22Rv1 (cell line): ENCODE measurements around the gene ZNF280D.
"Not testable (repeated sequence)": the region's sequence is repeated elsewhere in the genome, so short reads cannot be mapped to it uniquely, and the experiment has no call there.

Experiments
- H3K27ac ChIP-seq: fragments of 450-650 bp; 2 replicates; pipeline ENCODE4 v1.5.1; 2017
- ZFX ChIP-seq: fragments of 450-650 bp; IDR thresholded peaks from 2 replicates; pipeline ENCODE4 v1.6.1; 2017; ENCODE audit warnings: antibody characterized with exemption, borderline replicate concordance
- TF ChIP-seq, protein P1 (sequence below): fragments of 450-650 bp; IDR thresholded peaks from 2 replicates; pipeline ENCODE4 v1.5.1; 2017; ENCODE audit warnings: mild to moderate bottlenecking

ZNF280D gene

DNA sequence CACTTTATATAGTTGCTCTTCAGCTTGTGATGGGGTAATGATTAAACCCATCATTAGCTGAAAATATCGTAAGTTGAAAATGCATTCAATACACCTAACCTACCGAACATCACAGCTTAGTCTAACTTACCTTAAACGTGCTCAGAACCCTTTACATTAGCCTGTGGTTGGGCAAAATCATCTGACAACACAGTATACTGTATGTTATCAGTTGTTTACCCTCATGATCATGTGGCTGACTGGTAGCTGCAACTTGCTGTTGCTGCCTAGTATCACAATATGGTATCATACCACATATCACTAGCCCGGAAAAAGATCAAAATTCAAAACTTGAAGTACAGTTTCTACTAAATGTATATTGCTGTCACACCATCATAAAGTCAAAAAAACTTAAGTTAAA lies 9.5 kb downstream of the ZNF280D start:
- no peak overlapping the region for H3K27ac ChIP-seq
- TF ChIP-seq ZFX, result no peak
- TF ChIP-seq, protein P1, sequence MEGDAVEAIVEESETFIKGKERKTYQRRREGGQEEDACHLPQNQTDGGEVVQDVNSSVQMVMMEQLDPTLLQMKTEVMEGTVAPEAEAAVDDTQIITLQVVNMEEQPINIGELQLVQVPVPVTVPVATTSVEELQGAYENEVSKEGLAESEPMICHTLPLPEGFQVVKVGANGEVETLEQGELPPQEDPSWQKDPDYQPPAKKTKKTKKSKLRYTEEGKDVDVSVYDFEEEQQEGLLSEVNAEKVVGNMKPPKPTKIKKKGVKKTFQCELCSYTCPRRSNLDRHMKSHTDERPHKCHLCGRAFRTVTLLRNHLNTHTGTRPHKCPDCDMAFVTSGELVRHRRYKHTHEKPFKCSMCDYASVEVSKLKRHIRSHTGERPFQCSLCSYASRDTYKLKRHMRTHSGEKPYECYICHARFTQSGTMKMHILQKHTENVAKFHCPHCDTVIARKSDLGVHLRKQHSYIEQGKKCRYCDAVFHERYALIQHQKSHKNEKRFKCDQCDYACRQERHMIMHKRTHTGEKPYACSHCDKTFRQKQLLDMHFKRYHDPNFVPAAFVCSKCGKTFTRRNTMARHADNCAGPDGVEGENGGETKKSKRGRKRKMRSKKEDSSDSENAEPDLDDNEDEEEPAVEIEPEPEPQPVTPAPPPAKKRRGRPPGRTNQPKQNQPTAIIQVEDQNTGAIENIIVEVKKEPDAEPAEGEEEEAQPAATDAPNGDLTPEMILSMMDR, result no peak

DNA sequence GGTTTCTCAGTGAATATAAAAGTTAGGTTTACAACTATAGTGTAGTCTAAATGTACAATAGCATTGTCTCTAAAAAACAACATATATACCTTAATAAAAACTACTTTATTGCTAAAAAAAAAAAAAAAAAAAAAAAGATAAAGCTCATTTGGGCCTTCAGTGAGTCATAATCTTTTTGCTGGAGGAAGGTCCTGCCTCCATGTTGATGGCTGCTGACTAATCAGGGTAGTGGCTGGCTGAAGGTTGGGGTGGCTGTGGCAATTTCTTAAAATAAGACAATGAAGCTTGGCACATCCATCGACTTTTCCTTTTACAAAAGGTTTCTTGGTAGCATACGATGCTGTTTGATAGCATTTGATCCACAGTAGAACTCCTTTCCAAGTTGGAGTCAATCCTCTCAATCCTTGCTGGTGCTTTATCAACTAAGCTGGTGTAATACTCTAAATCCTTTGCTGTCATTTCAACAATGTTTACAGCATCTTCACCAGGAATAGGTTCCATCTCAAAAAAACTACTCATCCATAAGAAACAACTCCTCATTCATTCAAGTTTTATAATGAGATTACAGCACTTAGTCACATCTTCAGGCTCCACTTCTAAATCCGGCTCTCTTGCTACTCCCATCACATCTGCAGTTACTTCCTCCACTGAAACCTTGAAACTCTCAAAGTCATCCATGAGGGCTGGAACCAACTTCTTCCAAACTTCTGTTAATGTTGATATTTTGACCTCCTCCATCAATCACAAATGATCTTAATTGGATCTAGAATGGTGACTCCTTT lies 13.3 kb downstream of the ZNF280D start:
- TF ChIP-seq, protein P1, result no peak
- no peak for TF ChIP-seq ZFX
- H3K27ac ChIP-seq, result no peak overlapping the region

DNA sequence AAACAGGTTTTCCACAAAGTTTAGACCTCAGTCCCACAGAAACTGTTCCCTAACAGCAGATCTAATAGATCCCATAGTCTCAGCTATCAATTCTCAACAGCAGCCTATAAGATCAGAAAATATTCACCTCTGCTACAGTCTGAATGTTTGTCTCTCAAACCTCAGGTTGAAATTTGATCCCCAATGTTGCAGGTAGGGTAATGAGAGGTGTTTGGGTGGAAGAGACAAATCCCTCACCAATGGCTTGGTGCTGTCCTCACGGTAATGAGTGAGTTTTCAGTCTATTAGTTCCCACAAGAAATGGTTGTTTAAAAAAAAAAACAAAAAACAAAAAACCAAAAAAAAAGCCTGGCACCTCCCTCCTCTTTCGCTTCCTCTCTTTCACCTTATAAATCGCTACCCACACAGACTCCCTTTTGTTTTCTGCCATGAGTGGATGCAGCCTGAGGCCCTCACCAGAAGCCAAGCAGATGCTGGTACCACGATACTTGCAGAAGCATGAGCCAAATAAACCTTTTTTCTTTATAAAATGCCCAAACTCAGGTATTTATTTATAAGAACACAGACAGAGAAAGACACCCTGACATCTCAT lies 14.2 kb downstream of the ZNF280D start:
- TF ChIP-seq ZFX, result no peak
- TF ChIP-seq, protein P1, result no peak
- H3K27ac ChIP-seq, result no peak overlapping the region

DNA sequence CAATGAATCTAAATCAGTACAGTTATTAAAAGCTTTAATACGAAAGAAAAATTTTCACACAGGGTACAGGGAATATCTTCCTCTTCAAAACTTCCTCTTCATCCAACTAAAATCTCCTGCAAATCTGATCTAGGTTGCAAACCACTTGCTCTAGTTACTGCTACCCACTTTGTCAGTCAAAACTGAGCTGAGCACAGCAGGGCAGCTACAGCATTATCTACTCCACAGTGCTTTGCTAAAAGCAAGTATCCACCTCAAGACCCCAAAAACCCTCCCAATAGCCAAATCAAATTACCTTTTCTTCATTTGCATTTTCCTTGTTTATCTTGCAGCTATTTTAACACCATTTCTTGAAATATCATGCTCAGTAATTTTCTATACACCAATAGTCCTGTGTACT lies 14.7 kb downstream of the ZNF280D start:
- H3K27ac ChIP-seq, result no peak overlapping the region
- TF ChIP-seq, protein P1, result no peak
- no peak for TF ChIP-seq ZFX

DNA sequence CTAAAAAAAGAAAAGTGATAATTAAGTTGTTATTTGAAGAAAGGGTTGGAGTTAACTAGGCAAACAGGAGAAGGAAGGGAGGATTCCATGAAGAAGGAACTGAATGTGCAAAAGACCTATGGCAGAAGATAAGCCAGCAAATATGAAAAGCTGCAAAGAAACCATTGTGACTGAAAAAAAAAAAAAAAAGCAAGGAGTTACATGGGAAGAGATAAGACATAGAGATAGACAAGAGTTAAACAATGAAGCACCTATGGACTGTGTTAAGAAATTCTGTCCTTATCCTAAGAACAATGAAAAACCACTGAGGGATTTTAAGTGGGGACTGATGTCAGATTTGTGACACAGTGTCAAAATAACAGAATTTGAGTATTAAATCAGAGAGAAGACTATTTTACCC lies 17.0 kb downstream of the ZNF280D start:
- TF ChIP-seq, protein P1, result no peak
- TF ChIP-seq ZFX, result no peak
- H3K27ac ChIP-seq, result no peak overlapping the region

DNA sequence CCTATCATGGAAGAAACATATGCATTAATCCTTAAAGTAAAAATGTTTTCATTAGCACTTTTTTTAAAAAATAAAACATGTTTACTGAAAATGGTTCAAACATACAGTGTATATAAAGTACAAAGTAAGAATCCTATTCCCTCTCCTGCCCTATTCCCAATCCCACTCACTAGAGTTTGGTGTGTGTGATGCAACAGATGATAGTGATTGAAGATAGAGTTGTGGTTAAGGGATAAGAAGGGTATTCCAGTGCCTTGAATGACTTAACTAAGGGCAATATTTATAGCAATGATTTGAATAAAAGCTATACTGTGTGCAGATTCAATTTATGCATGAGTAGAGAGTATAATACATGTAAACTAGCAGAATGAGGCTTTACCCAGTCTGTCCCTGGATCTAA lies 18.1 kb downstream of the ZNF280D start:
- TF ChIP-seq, protein P1, result no peak
- TF ChIP-seq ZFX, result no peak
- H3K27ac ChIP-seq, result no peak overlapping the region

DNA sequence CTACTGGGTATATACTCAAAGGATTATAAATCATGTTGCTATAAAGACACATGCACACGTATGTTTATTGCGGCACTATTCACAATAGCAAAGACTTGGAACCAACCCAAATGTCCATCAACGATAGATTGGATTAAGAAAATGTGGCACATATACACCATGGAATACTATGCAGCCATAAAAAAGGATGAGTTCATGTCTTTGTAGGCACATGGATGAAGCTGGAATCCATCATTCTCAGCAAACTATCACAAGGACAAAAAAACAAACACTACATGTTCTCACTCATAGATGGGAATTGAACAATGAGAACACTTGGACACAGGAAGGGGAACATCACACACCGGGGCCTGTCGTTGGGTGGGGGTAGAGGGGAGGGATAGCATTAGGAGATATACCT lies 23.8 kb downstream of the ZNF280D start:
- H3K27ac ChIP-seq, result not testable (repeated sequence)
